Panc1 (cell line): ENCODE data around the gene RABEP2. TPM values are rescaled to one million over a fixed set of nuclear protein-coding genes. Genes with fewer than 3 reads are reported as not detected.
"Not testable (repeated sequence)": the region's sequence is repeated elsewhere in the genome, so short reads cannot be mapped to it uniquely, and the experiment has no call there.

Source experiments
- ATAC-seq: fragments of 200-7000 bp; cut with Tn5 transposase; 2 replicates; pipeline ENCODE4 v1.9.1; 2020; ENCODE audit warnings: mild to moderate bottlenecking, moderate library complexity
- BruUV-seq: library from RNA; stranded (reverse); fragments of 400-500 nt; replicated peaks from 2 replicates; lab custom pipeline; 2021; lab: Mats Ljungman, UMichigan
- CTCF ChIA-PET: fragments of 300-600 bp; sonication (Branson Sonifier 250); formaldehyde crosslinking; loops from one replicate; lab custom pipeline; 2022; ENCODE audit warnings: antibody characterized with exemption; lab: Charles Lee
- POLR2A ChIA-PET: fragments of 300-600 bp; sonication (Branson Sonifier 250); formaldehyde crosslinking; loops from one replicate; lab custom pipeline; 2022; ENCODE audit warnings: antibody characterized with exemption; lab: Charles Lee
- DNase-seq: peaks from one replicate; pipeline ENCODE4 v3.0.0-alpha.2; 2010; ENCODE audit warnings: low read depth, low spot score
- H3K27ac ChIP-seq: 2 replicates; pipeline ENCODE4 v1.5.1; 2011; ENCODE audit warnings: mild to moderate bottlenecking, low read length, inconsistent platforms
- H3K27me3 ChIP-seq: fragments of 200-500 bp; sonication (Bioruptor generic); 2 replicates; pipeline ENCODE4 v1.6.0; 2014; ENCODE audit warnings: low read length, inconsistent platforms; ENCODE audit not compliant: control insufficient read depth, insufficient read depth
- H3K36me3 ChIP-seq: fragments of 200-500 bp; sonication (Bioruptor generic); 2 replicates; pipeline ENCODE4 v1.5.1; 2014; ENCODE audit warnings: inconsistent platforms, mild to moderate bottlenecking, low read length, moderate library complexity; ENCODE audit not compliant: control insufficient read depth, insufficient read depth
- H3K4me1 ChIP-seq: 2 replicates; pipeline ENCODE4 v1.5.1; 2011; ENCODE audit warnings: inconsistent platforms, mild to moderate bottlenecking, low read length, moderate library complexity; ENCODE audit not compliant: control insufficient read depth, insufficient read depth
- H3K4me3 ChIP-seq, 2 experiments: 2 replicates each; pipeline ENCODE4 v1.5.1; 2011 to 2012; ENCODE audit warnings: low read depth in 2 of 2, low read length in 2 of 2, mild to moderate bottlenecking in 2 of 2, inconsistent platforms in 1 of 2, moderate library complexity in 1 of 2
- H3K9me3 ChIP-seq: fragments of 200-500 bp; sonication (Bioruptor generic); 2 replicates; pipeline ENCODE4 v1.5.1; 2014; ENCODE audit warnings: low read depth, mild to moderate bottlenecking, inconsistent platforms, low read length, moderate library complexity; ENCODE audit not compliant: control insufficient read depth, insufficient read depth
- POLR2AphosphoS5 ChIP-seq: IDR thresholded peaks from 2 replicates; pipeline ENCODE4 v1.6.1; 2012; ENCODE audit warnings: mild to moderate bottlenecking, low read depth, low read length, moderate library complexity
- SIN3A ChIP-seq: IDR thresholded peaks from 2 replicates; pipeline ENCODE4 v1.6.1; 2012; ENCODE audit warnings: low read depth, mild to moderate bottlenecking, low read length, moderate library complexity, borderline replicate concordance; ENCODE audit not compliant: insufficient read depth
- TCF7L2 ChIP-seq: IDR thresholded peaks from 2 replicates; pipeline ENCODE4 v1.6.1; 2011; ENCODE audit warnings: mild to moderate bottlenecking, low read depth, low read length, inconsistent platforms
- in situ Hi-C: cut with HindIII; loops from 2 replicates; pipeline ENCODE4 v1.10.0; 2016; ENCODE audit warnings: low sequenced_read_pairs, low pct_unique_long_range_greater_than_20kb
- intact Hi-C: fragments of 100-400 bp; cut with micrococcal nuclease; formaldehyde crosslinking; loops from one replicate; pipeline ENCODE4 v1.10.0; 2022; ENCODE audit not compliant: unreplicated experiment
- total RNA-seq: library from RNA; stranded (reverse); gene quantifications from one replicate; pipeline ENCODE4 v1.2.1, GENCODE V29; 2021; ENCODE audit not compliant: unreplicated experiment
- TF ChIP-seq, protein P1 (sequence below), 2 experiments: IDR thresholded peaks; 2 replicates each; pipeline ENCODE4 v1.6.1; 2011 to 2012; ENCODE audit warnings: low read depth in 2 of 2, control low read depth in 1 of 2, low read length in 1 of 2, mild to moderate bottlenecking in 1 of 2, moderate library complexity in 1 of 2; ENCODE audit not compliant: insufficient read depth in 1 of 2
- TF ChIP-seq, protein P2 (sequence below): fragments of 450-650 bp; IDR thresholded peaks from 2 replicates; pipeline ENCODE4 v1.5.1; 2017; ENCODE audit warnings: mild to moderate bottlenecking

The RABEP2 gene
- total RNA-seq, 1 experiment from 2014 or later = 24.8 TPM

GRCh38 chr16:28873543-28874201 lies 51.4 kb downstream of the RABEP2 start:
- no peaks in the 10 kb centered on the region for H3K27me3 ChIP-seq
- ChIA-PET POLR2A (interaction anchor here (0.7 kb wide), 1 partner anchor 29 kb away, joined by 3 read pairs; no protein-coding TSS in a partner anchor), CTCF (interaction anchor here (0.5 to 1.0 kb wide), 2 partner anchors 62 to 69 kb away, joined by 3 to 4 read pairs; no protein-coding TSS in a partner anchor)
- TF ChIP-seq, protein P1, sequence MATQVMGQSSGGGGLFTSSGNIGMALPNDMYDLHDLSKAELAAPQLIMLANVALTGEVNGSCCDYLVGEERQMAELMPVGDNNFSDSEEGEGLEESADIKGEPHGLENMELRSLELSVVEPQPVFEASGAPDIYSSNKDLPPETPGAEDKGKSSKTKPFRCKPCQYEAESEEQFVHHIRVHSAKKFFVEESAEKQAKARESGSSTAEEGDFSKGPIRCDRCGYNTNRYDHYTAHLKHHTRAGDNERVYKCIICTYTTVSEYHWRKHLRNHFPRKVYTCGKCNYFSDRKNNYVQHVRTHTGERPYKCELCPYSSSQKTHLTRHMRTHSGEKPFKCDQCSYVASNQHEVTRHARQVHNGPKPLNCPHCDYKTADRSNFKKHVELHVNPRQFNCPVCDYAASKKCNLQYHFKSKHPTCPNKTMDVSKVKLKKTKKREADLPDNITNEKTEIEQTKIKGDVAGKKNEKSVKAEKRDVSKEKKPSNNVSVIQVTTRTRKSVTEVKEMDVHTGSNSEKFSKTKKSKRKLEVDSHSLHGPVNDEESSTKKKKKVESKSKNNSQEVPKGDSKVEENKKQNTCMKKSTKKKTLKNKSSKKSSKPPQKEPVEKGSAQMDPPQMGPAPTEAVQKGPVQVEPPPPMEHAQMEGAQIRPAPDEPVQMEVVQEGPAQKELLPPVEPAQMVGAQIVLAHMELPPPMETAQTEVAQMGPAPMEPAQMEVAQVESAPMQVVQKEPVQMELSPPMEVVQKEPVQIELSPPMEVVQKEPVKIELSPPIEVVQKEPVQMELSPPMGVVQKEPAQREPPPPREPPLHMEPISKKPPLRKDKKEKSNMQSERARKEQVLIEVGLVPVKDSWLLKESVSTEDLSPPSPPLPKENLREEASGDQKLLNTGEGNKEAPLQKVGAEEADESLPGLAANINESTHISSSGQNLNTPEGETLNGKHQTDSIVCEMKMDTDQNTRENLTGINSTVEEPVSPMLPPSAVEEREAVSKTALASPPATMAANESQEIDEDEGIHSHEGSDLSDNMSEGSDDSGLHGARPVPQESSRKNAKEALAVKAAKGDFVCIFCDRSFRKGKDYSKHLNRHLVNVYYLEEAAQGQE (IDR thresholded peaks at IDR 0.05; ENCODE audit: insufficient read depth in 1 of 2, low read depth in 2 of 2, low read length in 1 of 2) = no peak
- TF ChIP-seq, protein P2, sequence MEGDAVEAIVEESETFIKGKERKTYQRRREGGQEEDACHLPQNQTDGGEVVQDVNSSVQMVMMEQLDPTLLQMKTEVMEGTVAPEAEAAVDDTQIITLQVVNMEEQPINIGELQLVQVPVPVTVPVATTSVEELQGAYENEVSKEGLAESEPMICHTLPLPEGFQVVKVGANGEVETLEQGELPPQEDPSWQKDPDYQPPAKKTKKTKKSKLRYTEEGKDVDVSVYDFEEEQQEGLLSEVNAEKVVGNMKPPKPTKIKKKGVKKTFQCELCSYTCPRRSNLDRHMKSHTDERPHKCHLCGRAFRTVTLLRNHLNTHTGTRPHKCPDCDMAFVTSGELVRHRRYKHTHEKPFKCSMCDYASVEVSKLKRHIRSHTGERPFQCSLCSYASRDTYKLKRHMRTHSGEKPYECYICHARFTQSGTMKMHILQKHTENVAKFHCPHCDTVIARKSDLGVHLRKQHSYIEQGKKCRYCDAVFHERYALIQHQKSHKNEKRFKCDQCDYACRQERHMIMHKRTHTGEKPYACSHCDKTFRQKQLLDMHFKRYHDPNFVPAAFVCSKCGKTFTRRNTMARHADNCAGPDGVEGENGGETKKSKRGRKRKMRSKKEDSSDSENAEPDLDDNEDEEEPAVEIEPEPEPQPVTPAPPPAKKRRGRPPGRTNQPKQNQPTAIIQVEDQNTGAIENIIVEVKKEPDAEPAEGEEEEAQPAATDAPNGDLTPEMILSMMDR = peak; percentile 88
- TF ChIP-seq POLR2AphosphoS5 = no peak
- no peak for TF ChIP-seq TCF7L2
- no peak for TF ChIP-seq SIN3A
- DNase-seq (no peak), ATAC-seq (no peak)
- H3K9me3 ChIP-seq = no peaks in the 10 kb centered on the region
- no peak overlapping the region for H3K4me3 ChIP-seq
- H3K4me1 ChIP-seq = peaks cover 27% of the 10 kb centered on the region
- intact Hi-C loops = loop anchor here (10.0 kb wide), 1 partner anchor 71 kb away; no protein-coding TSS in a partner anchor
- BruUV-seq = TSS peak; percentile 79
- in situ Hi-C loops = no loop called here
- H3K36me3 ChIP-seq = no peaks in the 10 kb centered on the region; the same call in 1 of the 2 replicates
- no peak overlapping the region for H3K27ac ChIP-seq

GRCh38 chr16:28872952-28873351 lies 52.1 kb downstream of the RABEP2 start:
- Histone ChIP-seq H3K27ac (no peak overlapping the region), H3K4me3 (no peak overlapping the region), H3K36me3 (no peaks in the 10 kb centered on the region; the same call in 1 of the 2 replicates), H3K27me3 (no peaks in the 10 kb centered on the region), H3K4me1 (peaks cover 26% of the 10 kb centered on the region), H3K9me3 (no peaks in the 10 kb centered on the region)
- ChIA-PET CTCF (interaction anchor here (0.5 to 1.0 kb wide), 3 partner anchors 14 to 70 kb away, joined by 3 to 4 read pairs (median 4); no protein-coding TSS in a partner anchor), POLR2A (no interaction called here)
- DNase-seq = no peak
- intact Hi-C loops = loop anchor here (10.0 kb wide), 1 partner anchor 72 kb away; no protein-coding TSS in a partner anchor
- no TSS peak for BruUV-seq
- no peak for TF ChIP-seq SIN3A
- 0 out of 2 replicates have a peak, but pooled peaks have one; percentile 13 for TF ChIP-seq POLR2AphosphoS5
- no peak for ATAC-seq
- in situ Hi-C loops = no loop called here

GRCh38 chr16:28869201-28869600 lies 55.8 kb downstream of the RABEP2 start:
- Histone ChIP-seq H3K9me3 (no peaks in the 10 kb centered on the region), H3K4me3 (no peak overlapping the region), H3K36me3 (no peaks in the 10 kb centered on the region; the same call in 1 of the 2 replicates), H3K27ac (no peak overlapping the region), H3K27me3 (no peaks in the 10 kb centered on the region), H3K4me1 (peaks cover 10% of the 10 kb centered on the region)
- in situ Hi-C loops = no loop called here
- BruUV-seq = no TSS peak
- no peak for DNase-seq
- no peak for ATAC-seq
- intact Hi-C loops = no loop called here
- ChIA-PET CTCF (no interaction called here), POLR2A (no interaction called here)
- TF ChIP-seq POLR2AphosphoS5 = no peak
- TF ChIP-seq, protein P2 = no peak

- ATAC-seq, H3K4me3 ChIP-seq, H3K27ac ChIP-seq, H3K36me3 ChIP-seq, H3K9me3 ChIP-seq, POLR2A ChIA-PET, DNase-seq, intact Hi-C loops, CTCF ChIA-PET, in situ Hi-C loops, H3K27me3 ChIP-seq, BruUV-seq: not testable (repeated sequence)
- H3K4me1 ChIP-seq = peaks cover 10% of the 10 kb centered on the region
Observed at GRCh38 chr16:28867646-28868045, 57.4 kb downstream of the RABEP2 start.
